ENCODE data around the gene PANX2. TPM values are rescaled to one million over a fixed set of nuclear protein-coding genes. Genes with fewer than 3 reads are reported as not detected.

The PANX2 gene
- total and polyA plus RNA-seq, 5 donors from 2014 or later = not detected

DNA sequence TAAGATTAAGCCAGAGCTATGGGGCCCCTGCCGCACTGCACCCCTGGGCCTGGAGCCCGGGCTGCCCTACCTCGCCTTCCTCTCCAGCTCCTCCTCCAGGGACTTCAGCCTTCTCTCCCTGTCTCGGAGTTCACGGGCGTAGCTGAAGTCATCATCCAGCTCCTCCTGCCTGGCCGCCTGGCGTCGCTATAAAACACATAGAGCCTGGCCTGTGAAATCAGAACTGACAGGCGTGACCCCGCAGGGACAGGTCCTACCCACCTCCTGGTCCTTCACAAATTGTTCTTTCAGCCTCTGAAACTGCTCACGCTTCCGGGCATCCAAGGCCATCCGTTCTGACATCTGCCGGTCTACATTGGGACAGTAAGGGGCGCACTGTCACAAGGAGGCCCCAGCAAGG, 53.5 kb downstream of the PANX2 start:
- no peaks in the 10 kb centered on the region for H3K4me1 Mint-ChIP-seq
- DNase-seq = no peak
- peaks cover 11% of the 10 kb centered on the region for H3K36me3 Mint-ChIP-seq
- H3K27ac Mint-ChIP-seq = peak overlapping the region in 1 of 3 donors; percentile 50
- H3K4me3 ChIP-seq (ENCODE audit: low read depth, low read length) = no peak overlapping the region
- no peak for ATAC-seq (ENCODE audit: low read depth in 2 of 2)
- H3K9me3 Mint-ChIP-seq = no peaks in the 10 kb centered on the region
- H3K27me3 ChIP-seq (ENCODE audit: control insufficient read depth, insufficient read depth, low read length) = no peaks in the 10 kb centered on the region
- H3K4me3 Mint-ChIP-seq = no peak overlapping the region
- no peaks in the 10 kb centered on the region for H3K4me1 ChIP-seq (ENCODE audit: control insufficient read depth, insufficient read depth, low read length, poor library complexity, severe bottlenecking)
- H3K9me3 ChIP-seq (ENCODE audit: control insufficient read depth in 2 of 2, low read length in 2 of 2) = no peaks in the 10 kb centered on the region
- no peak overlapping the region for H3K27ac ChIP-seq (ENCODE audit: insufficient read depth, low read length, poor library complexity, severe bottlenecking)
- peaks cover 66% of the 10 kb centered on the region for H3K36me3 ChIP-seq (ENCODE audit: control insufficient read depth, insufficient read depth, low read length)
- H3K27me3 Mint-ChIP-seq = no peaks in the 10 kb centered on the region

- ATAC-seq (ENCODE audit: low read depth in 2 of 2) (no peak), DNase-seq (no peak)
- H3K9me3 ChIP-seq (ENCODE audit: control insufficient read depth in 2 of 2, low read length in 2 of 2) = no peaks in the 10 kb centered on the region
- H3K36me3 Mint-ChIP-seq = peaks cover 16% of the 10 kb centered on the region
- H3K27ac ChIP-seq (ENCODE audit: insufficient read depth, low read length, poor library complexity, severe bottlenecking) = no peak overlapping the region
- no peaks in the 10 kb centered on the region for H3K4me1 ChIP-seq (ENCODE audit: control insufficient read depth, insufficient read depth, low read length, poor library complexity, severe bottlenecking)
- H3K9me3 Mint-ChIP-seq = no peaks in the 10 kb centered on the region
- H3K4me3 Mint-ChIP-seq = no peak overlapping the region
- H3K4me3 ChIP-seq (ENCODE audit: low read depth, low read length) = no peak overlapping the region
- H3K4me1 Mint-ChIP-seq = peaks cover 0 to 3% (median 0%) of the 10 kb centered on the region in 4 donors
- H3K36me3 ChIP-seq (ENCODE audit: control insufficient read depth, insufficient read depth, low read length) = peaks cover 70% of the 10 kb centered on the region
- no peak overlapping the region for H3K27ac Mint-ChIP-seq
- H3K27me3 Mint-ChIP-seq = no peaks in the 10 kb centered on the region
- no peaks in the 10 kb centered on the region for H3K27me3 ChIP-seq (ENCODE audit: control insufficient read depth, insufficient read depth, low read length)
Observed at GRCh38 chr22:50225200-50225969, 54.9 kb downstream of the PANX2 start.

DNA sequence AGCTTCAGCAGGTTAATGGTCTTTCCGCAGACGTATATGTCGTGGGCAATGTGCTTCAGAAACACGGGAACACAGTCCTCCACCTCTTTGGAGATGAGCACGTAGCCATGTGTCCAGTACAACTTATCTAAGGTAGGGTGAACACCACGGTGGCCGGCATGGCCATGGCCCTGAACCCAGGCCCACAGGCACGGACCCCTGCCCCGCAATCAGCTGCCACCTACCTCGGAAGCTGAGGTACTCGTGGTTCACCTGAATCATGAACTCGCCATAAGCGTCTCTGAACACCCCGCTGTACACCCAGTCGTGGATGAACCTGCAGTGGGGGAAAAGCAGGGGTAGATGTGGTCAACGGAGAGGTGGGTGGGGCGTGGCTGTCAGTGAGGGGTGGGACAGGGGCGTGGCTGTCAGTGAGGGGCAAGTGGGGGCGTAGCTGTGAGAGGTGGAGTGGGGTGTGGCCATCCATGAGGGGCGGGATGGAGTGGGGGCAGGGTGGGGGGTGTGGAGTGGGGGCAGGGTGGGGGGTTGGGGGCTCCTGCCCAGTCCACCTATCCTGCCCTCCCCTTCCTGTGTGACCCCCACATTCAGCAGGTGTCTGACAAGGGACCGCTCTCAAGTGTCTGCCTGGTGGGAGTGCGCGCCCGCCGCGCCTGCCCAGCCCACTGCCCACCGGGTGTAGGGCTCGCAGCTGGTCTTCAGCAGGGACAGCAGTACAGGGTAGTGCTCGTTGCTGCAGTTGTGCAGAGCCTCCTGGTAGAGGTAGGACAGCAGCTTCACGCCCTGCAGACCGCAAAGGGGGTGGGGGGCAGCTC, 55.7 kb downstream of the PANX2 start:
- H3K27me3 ChIP-seq (ENCODE audit: control insufficient read depth, insufficient read depth, low read length) = no peaks in the 10 kb centered on the region
- no peak overlapping the region for H3K4me3 Mint-ChIP-seq
- no peak overlapping the region for H3K27ac ChIP-seq (ENCODE audit: insufficient read depth, low read length, poor library complexity, severe bottlenecking)
- peaks cover 61% of the 10 kb centered on the region for H3K36me3 ChIP-seq (ENCODE audit: control insufficient read depth, insufficient read depth, low read length)
- H3K36me3 Mint-ChIP-seq = peaks cover 16% of the 10 kb centered on the region
- H3K4me3 ChIP-seq (ENCODE audit: low read depth, low read length) = no peak overlapping the region
- ATAC-seq (ENCODE audit: low read depth in 2 of 2) = no peak
- no peaks in the 10 kb centered on the region for H3K9me3 ChIP-seq (ENCODE audit: control insufficient read depth in 2 of 2, low read length in 2 of 2)
- no peaks in the 10 kb centered on the region for H3K27me3 Mint-ChIP-seq
- no peak overlapping the region for H3K27ac Mint-ChIP-seq
- DNase-seq = no peak
- peaks cover 0 to 3% (median 0%) of the 10 kb centered on the region in 4 donors for H3K4me1 Mint-ChIP-seq
- no peaks in the 10 kb centered on the region for H3K9me3 Mint-ChIP-seq
- no peaks in the 10 kb centered on the region for H3K4me1 ChIP-seq (ENCODE audit: control insufficient read depth, insufficient read depth, low read length, poor library complexity, severe bottlenecking)

GRCh38 chr22:50226875-50227165, 56.3 kb downstream of the PANX2 start:
- Histone ChIP-seq H3K4me1 (ENCODE audit: control insufficient read depth, insufficient read depth, low read length, poor library complexity, severe bottlenecking) (no peaks in the 10 kb centered on the region), H3K4me3 (ENCODE audit: low read depth, low read length) (no peak overlapping the region), H3K27me3 (ENCODE audit: control insufficient read depth, insufficient read depth, low read length) (no peaks in the 10 kb centered on the region), H3K36me3 (ENCODE audit: control insufficient read depth, insufficient read depth, low read length) (peaks cover 57% of the 10 kb centered on the region), H3K9me3 (ENCODE audit: control insufficient read depth in 2 of 2, low read length in 2 of 2) (no peaks in the 10 kb centered on the region), H3K27ac (ENCODE audit: insufficient read depth, low read length, poor library complexity, severe bottlenecking) (no peak overlapping the region)
- H3K4me1 Mint-ChIP-seq = peaks cover 0 to 3% (median 0%) of the 10 kb centered on the region in 4 donors
- H3K4me3 Mint-ChIP-seq = no peak overlapping the region
- peaks cover 16% of the 10 kb centered on the region for H3K36me3 Mint-ChIP-seq
- no peaks in the 10 kb centered on the region for H3K9me3 Mint-ChIP-seq
- no peaks in the 10 kb centered on the region for H3K27me3 Mint-ChIP-seq
- ATAC-seq (ENCODE audit: low read depth in 2 of 2) (no peak), DNase-seq (no peak)
- no peak overlapping the region for H3K27ac Mint-ChIP-seq

DNA sequence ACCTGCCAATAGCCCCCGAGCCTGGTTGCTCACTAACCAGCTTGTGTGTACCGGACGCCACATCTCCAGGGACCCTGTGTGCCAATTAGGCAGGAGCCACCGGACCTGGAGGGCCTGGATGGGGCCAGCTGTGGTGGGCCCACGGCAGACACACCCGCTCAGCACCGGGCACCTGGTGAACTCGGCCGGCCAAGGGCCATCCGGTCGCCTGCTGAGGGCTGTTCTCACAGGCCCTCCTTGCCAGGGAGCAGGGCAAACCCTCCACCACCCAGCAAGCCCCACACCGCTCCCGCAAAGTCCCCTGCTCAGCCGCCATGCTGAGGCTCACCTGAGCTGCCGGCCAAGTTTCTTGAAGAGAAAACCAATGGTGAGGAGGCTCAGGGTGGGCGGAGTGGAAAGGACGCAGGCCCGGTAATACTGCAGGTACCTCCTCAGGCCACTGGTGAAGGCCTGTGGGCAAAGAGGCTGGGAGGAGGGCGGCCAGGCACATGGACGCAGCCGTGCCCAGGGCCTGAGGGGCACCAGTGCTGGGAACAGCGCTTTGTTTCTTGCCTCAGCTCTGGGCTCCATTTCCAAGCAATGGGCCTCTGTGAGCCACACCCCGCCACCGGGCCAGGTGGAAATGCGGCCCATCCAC, 57.2 kb downstream of the PANX2 start:
- ATAC-seq (ENCODE audit: low read depth in 2 of 2) = no peak
- H3K9me3 Mint-ChIP-seq = no peaks in the 10 kb centered on the region
- Histone ChIP-seq H3K36me3 (ENCODE audit: control insufficient read depth, insufficient read depth, low read length) (peaks cover 54% of the 10 kb centered on the region), H3K9me3 (ENCODE audit: control insufficient read depth in 2 of 2, low read length in 2 of 2) (no peaks in the 10 kb centered on the region), H3K4me3 (ENCODE audit: low read depth, low read length) (no peak overlapping the region), H3K4me1 (ENCODE audit: control insufficient read depth, insufficient read depth, low read length, poor library complexity, severe bottlenecking) (no peaks in the 10 kb centered on the region), H3K27me3 (ENCODE audit: control insufficient read depth, insufficient read depth, low read length) (no peaks in the 10 kb centered on the region), H3K27ac (ENCODE audit: insufficient read depth, low read length, poor library complexity, severe bottlenecking) (no peak overlapping the region)
- no peak overlapping the region for H3K27ac Mint-ChIP-seq
- no peak for DNase-seq
- H3K36me3 Mint-ChIP-seq = peaks cover 19% of the 10 kb centered on the region
- H3K27me3 Mint-ChIP-seq = no peaks in the 10 kb centered on the region
- no peak overlapping the region for H3K4me3 Mint-ChIP-seq
- H3K4me1 Mint-ChIP-seq = peaks cover 0 to 3% (median 0%) of the 10 kb centered on the region in 4 donors

DNA sequence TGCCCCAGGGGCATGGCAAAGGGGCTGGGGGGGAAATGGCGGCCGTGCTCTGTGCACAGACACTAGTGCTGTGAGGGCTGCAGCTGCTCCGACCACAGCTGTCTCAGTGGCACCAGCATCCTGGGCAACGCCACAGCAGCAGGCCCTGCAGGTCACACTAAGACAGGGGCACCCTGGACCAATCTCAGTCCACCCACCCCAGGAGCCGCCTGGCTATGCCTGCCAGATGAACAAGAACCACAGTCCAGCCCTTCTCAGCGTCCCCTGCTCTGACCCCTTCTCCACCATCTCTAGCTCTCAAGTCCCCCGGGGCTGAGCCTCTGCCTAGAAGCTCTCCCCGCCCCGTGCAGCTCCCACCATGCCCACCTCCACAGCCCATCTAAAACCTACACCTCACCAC, 57.8 kb downstream of the PANX2 start:
- Mint-ChIP-seq H3K4me1 (peaks cover 0 to 3% (median 0%) of the 10 kb centered on the region in 4 donors), H3K9me3 (no peaks in the 10 kb centered on the region), H3K27ac (peak overlapping the region in 1 of 3 donors; percentile 63), H3K27me3 (no peaks in the 10 kb centered on the region), H3K4me3 (no peak overlapping the region), H3K36me3 (peaks cover 15% of the 10 kb centered on the region)
- DNase-seq (no peak), ATAC-seq (ENCODE audit: low read depth in 2 of 2) (no peak)
- Histone ChIP-seq H3K36me3 (ENCODE audit: control insufficient read depth, insufficient read depth, low read length) (peaks cover 52% of the 10 kb centered on the region), H3K9me3 (ENCODE audit: control insufficient read depth in 2 of 2, low read length in 2 of 2) (no peaks in the 10 kb centered on the region), H3K27ac (ENCODE audit: insufficient read depth, low read length, poor library complexity, severe bottlenecking) (no peak overlapping the region), H3K27me3 (ENCODE audit: control insufficient read depth, insufficient read depth, low read length) (no peaks in the 10 kb centered on the region), H3K4me3 (ENCODE audit: low read depth, low read length) (no peak overlapping the region), H3K4me1 (ENCODE audit: control insufficient read depth, insufficient read depth, low read length, poor library complexity, severe bottlenecking) (no peaks in the 10 kb centered on the region)

- DNase-seq = no peak
- peaks cover 0 to 10% (median 0%) of the 10 kb centered on the region in 4 donors for H3K4me1 Mint-ChIP-seq
- Histone ChIP-seq H3K27me3 (ENCODE audit: control insufficient read depth, insufficient read depth, low read length) (no peaks in the 10 kb centered on the region), H3K9me3 (ENCODE audit: control insufficient read depth in 2 of 2, low read length in 2 of 2) (no peaks in the 10 kb centered on the region), H3K4me1 (ENCODE audit: control insufficient read depth, insufficient read depth, low read length, poor library complexity, severe bottlenecking) (no peaks in the 10 kb centered on the region), H3K27ac (ENCODE audit: insufficient read depth, low read length, poor library complexity, severe bottlenecking) (no peak overlapping the region), H3K4me3 (ENCODE audit: low read depth, low read length) (no peak overlapping the region), H3K36me3 (ENCODE audit: control insufficient read depth, insufficient read depth, low read length) (peaks cover 47% of the 10 kb centered on the region)
- H3K36me3 Mint-ChIP-seq = peaks cover 15% of the 10 kb centered on the region
- ATAC-seq (ENCODE audit: low read depth in 2 of 2) = no peak
- no peaks in the 10 kb centered on the region for H3K9me3 Mint-ChIP-seq
- peak overlapping the region in 1 of 3 donors; percentile 86 for H3K27ac Mint-ChIP-seq
- H3K4me3 Mint-ChIP-seq = no peak overlapping the region
- no peaks in the 10 kb centered on the region for H3K27me3 Mint-ChIP-seq
Observed at GRCh38 chr22:50229370-50229769, 58.8 kb downstream of the PANX2 start.

Data from CD4-positive, CD25-positive, alpha-beta regulatory T cell (primary cell).